ENCODE measurements around the gene RAB15.

Gene RAB15

GRCh38 chr14:64954491-64955240 is 17.5 kb downstream of the RAB15 start:
- DNase-seq = no peak

GRCh38 chr14:64953661-64954060 is 18.5 kb downstream of the RAB15 start:
- no peak for DNase-seq

GRCh38 chr14:64953310-64953654 is 18.9 kb downstream of the RAB15 start:
- DNase-seq = no peak

- DNase-seq = no peak
These were observed 19.4 kb downstream of the RAB15 start for GRCh38 chr14:64952598-64953309.

GRCh38 chr14:64951724-64952123 is 20.4 kb downstream of the RAB15 start:
- no peak for DNase-seq

GRCh38 chr14:64951291-64951690 is 20.8 kb downstream of the RAB15 start:
- no peak for DNase-seq

GRCh38 chr14:64950889-64951288 is 21.2 kb downstream of the RAB15 start:
- no peak for DNase-seq

GRCh38 chr14:64948612-64949210 is 23.4 kb downstream of the RAB15 start:
- DNase-seq = no peak

GRCh38 chr14:64947710-64948611 is 24.2 kb downstream of the RAB15 start:
- no peak for DNase-seq

GRCh38 chr14:64946310-64947045 is 25.7 kb downstream of the RAB15 start:
- no peak for DNase-seq

GRCh38 chr14:64945431-64946178 is 26.5 kb downstream of the RAB15 start:
- DNase-seq = no peak

- DNase-seq = no peak
These were observed 27.3 kb downstream of the RAB15 start for GRCh38 chr14:64944861-64945260.

GRCh38 chr14:64944041-64944440 is 28.1 kb downstream of the RAB15 start:
- no peak for DNase-seq

GRCh38 chr14:64943556-64943955 is 28.6 kb downstream of the RAB15 start:
- no peak for DNase-seq

GRCh38 chr14:64942531-64943111 is 29.5 kb downstream of the RAB15 start, which contains the start of gene GPX2:
Gene GPX2, minus strand, starts transcription at chr14:64942745. Its CDS starts 19 bp downstream, at chr14:64942726.
- DNase-seq = peak; percentile 91

- DNase-seq = no peak
These were observed 31.7 kb downstream of the RAB15 start for GRCh38 chr14:64940336-64940910.

GRCh38 chr14:64939817-64940190 is 32.3 kb downstream of the RAB15 start:
- no peak for DNase-seq

GRCh38 chr14:64938972-64939816 is 32.9 kb downstream of the RAB15 start:
- DNase-seq = peak; percentile 80

- no peak for DNase-seq
These were observed 34.3 kb downstream of the RAB15 start for GRCh38 chr14:64937821-64938193.
